GM19043 (cell line): Measurements from ENCODE around the gene TIAM2.

ENCODE experiments used
- ATAC-seq: cut with Tn5 transposase; IDR thresholded peaks from one replicate; pipeline ENCODE4 v1.9.1; 2021; ENCODE audit warnings: low read depth; ENCODE audit not compliant: unreplicated experiment

Gene TIAM2

GRCh38 chr6:155272353-155273232 is 277.5 kb downstream of the TIAM2 start:
- ATAC-seq, result no peak

- no peak for ATAC-seq
Measured at GRCh38 chr6:155273431-155273830, 278.3 kb downstream of the TIAM2 start.

GRCh38 chr6:155274106-155274505 is 279.0 kb downstream of the TIAM2 start:
- ATAC-seq, result no peak

GRCh38 chr6:155274533-155274932 is 279.4 kb downstream of the TIAM2 start:
- no peak for ATAC-seq

GRCh38 chr6:155275808-155276480 is 280.8 kb downstream of the TIAM2 start:
- no peak for ATAC-seq

GRCh38 chr6:155276638-155277037 is 281.5 kb downstream of the TIAM2 start:
- ATAC-seq, result no peak

GRCh38 chr6:155278319-155279049 is 283.4 kb downstream of the TIAM2 start:
- ATAC-seq, result no peak

- no peak for ATAC-seq
Measured at GRCh38 chr6:155284775-155285174, 289.7 kb downstream of the TIAM2 start.

- ATAC-seq, result no peak
Measured at GRCh38 chr6:155287762-155288161, 292.6 kb downstream of the TIAM2 start.

- no peak for ATAC-seq
Measured at GRCh38 chr6:155290491-155290890, 295.4 kb downstream of the TIAM2 start.

- no peak for ATAC-seq
Measured at GRCh38 chr6:155291291-155291690, 296.2 kb downstream of the TIAM2 start.

GRCh38 chr6:155292711-155293110 is 297.6 kb downstream of the TIAM2 start:
- no peak for ATAC-seq

GRCh38 chr6:155297669-155298068 is 302.6 kb downstream of the TIAM2 start:
- no peak for ATAC-seq

- no peak for ATAC-seq
Measured at GRCh38 chr6:155301867-155302266, 306.8 kb downstream of the TIAM2 start.

- ATAC-seq, result no peak
Measured at GRCh38 chr6:155303361-155303870, 308.3 kb downstream of the TIAM2 start.

GRCh38 chr6:155306958-155307357 is 311.8 kb downstream of the TIAM2 start:
- ATAC-seq, result no peak
